HCT116 (cell line): ENCODE measurements around the gene EP400. TPM values are rescaled to one million over a fixed set of nuclear protein-coding genes. Genes with fewer than 3 reads are reported as not detected.

ENCODE experiments used
- ATAC-seq: fragments of 200-7000 bp; cut with Tn5 transposase; 2 replicates; pipeline ENCODE4 v1.9.1; 2020; ENCODE audit warnings: mild to moderate bottlenecking, moderate library complexity
- BruUV-seq: library from RNA; stranded (reverse); fragments of 400-500 nt; replicated peaks from 2 replicates; lab custom pipeline; 2021; lab: Mats Ljungman, UMichigan
- CTCF ChIA-PET: fragments of 300-600 bp; sonication (Branson Sonifier 250); formaldehyde crosslinking; loops from one replicate; lab custom pipeline; 2021; ENCODE audit warnings: antibody characterized with exemption; lab: Charles Lee
- POLR2A ChIA-PET: fragments of 300-600, 350-600 bp; sonication (Branson Sonifier 250); formaldehyde crosslinking; loops from one replicate; lab custom pipeline; 2021; ENCODE audit warnings: antibody characterized with exemption; lab: Charles Lee
- RAD21 ChIA-PET, 2 experiments: fragments of 300-600 bp; sonication (Branson Sonifier 250); formaldehyde crosslinking; loops; one replicate each; lab custom pipeline; 2023; ENCODE audit warnings: low total read pairs in 2 of 2; ENCODE audit not compliant: uncharacterized antibody in 2 of 2, unreplicated experiment in 2 of 2, low non-redundant PET in 1 of 2; lab: Charles Lee
- DNase-seq: peaks from one replicate; pipeline ENCODE4 v3.0.0-alpha.2; 2010; ENCODE audit warnings: low read depth, low spot score
- H2AFZ ChIP-seq: fragments of 200-600 bp; shearing (Covaris generic), sonication (generic); 2 replicates; pipeline ENCODE4 v1.6.1; 2017; ENCODE audit warnings: low read depth, mixed run types, mixed read lengths, antibody characterized with exemption, low read length; ENCODE audit not compliant: poor library complexity, severe bottlenecking
- H3K27ac ChIP-seq: 2 replicates; pipeline ENCODE4 v1.5.1; 2012; ENCODE audit warnings: low read depth, low read length
- H3K27me3 ChIP-seq: fragments of 200-600 bp; sonication (generic); 2 replicates; pipeline ENCODE4 v1.6.1; 2016; ENCODE audit warnings: mixed run types, low read length, mixed read lengths; ENCODE audit not compliant: insufficient read depth
- H3K36me3 ChIP-seq, 2 experiments: fragments of 200-500 bp in 1 of 2; fragments of 200-600 bp in 1 of 2; sonication (Bioruptor generic) in 1 of 2; sonication (generic) in 1 of 2; 2 replicates each; pipeline versions ENCODE4 v1.5.1 to v1.6.1; 2014 to 2016; ENCODE audit warnings: low read length in 2 of 2, inconsistent platforms in 1 of 2, mixed read lengths in 1 of 2, mixed run types in 1 of 2; ENCODE audit not compliant: insufficient read depth in 2 of 2, control insufficient read depth in 1 of 2
- H3K4me1 ChIP-seq, 2 experiments: fragments of 200-600 bp in 1 of 2; sonication (generic) in 1 of 2; 2 replicates each; pipeline versions ENCODE4 v1.5.1 to v1.6.1; 2012 to 2017; ENCODE audit warnings: low read length in 2 of 2, inconsistent platforms in 1 of 2, mild to moderate bottlenecking in 1 of 2, mixed read lengths in 1 of 2, mixed run types in 1 of 2, moderate library complexity in 1 of 2; ENCODE audit not compliant: insufficient read depth in 2 of 2, control insufficient read depth in 1 of 2
- H3K4me2 ChIP-seq: fragments of 200-600 bp; sonication (generic); 2 replicates; pipeline ENCODE4 v1.6.1; 2017; ENCODE audit warnings: mixed run types, low read length, mixed read lengths
- H3K4me3 ChIP-seq, 2 experiments: fragments of 200-600 bp in 1 of 2; sonication (generic) in 1 of 2; replicated peaks in 1 of 2; 2 replicates each; pipeline ENCODE4 v1.5.1; 2011 to 2016; ENCODE audit warnings: low read length in 2 of 2, control low read depth in 1 of 2, low read depth in 1 of 2, mild to moderate bottlenecking in 1 of 2, mixed read lengths in 1 of 2, mixed run types in 1 of 2
- H3K79me2 ChIP-seq: fragments of 200-600 bp; sonication (generic); 2 replicates; pipeline ENCODE4 v1.6.1; 2017; ENCODE audit warnings: mild to moderate bottlenecking, mixed run types, low read length, moderate library complexity, mixed read lengths; ENCODE audit not compliant: insufficient read depth
- H3K9ac ChIP-seq: fragments of 200-600 bp; sonication (generic); 2 replicates; pipeline ENCODE4 v1.6.1; 2016; ENCODE audit warnings: low read length, mixed read lengths
- H3K9me2 ChIP-seq: fragments of 200-600 bp; sonication (generic), shearing (Covaris generic); 2 replicates; pipeline ENCODE4 v1.6.1; 2017; ENCODE audit warnings: mixed run types, mild to moderate bottlenecking, moderate library complexity; ENCODE audit not compliant: insufficient read depth
- H3K9me3 ChIP-seq, 2 experiments: fragments of 200-500 bp in 1 of 2; fragments of 200-600 bp in 1 of 2; sonication (Bioruptor generic) in 1 of 2; sonication (generic) in 1 of 2; 2 replicates each; pipeline ENCODE4 v1.6.1; 2014 to 2017; ENCODE audit warnings: low read length in 2 of 2, mixed read lengths in 2 of 2, inconsistent platforms in 1 of 2, low read depth in 1 of 2, mild to moderate bottlenecking in 1 of 2, mixed run types in 1 of 2, moderate library complexity in 1 of 2; ENCODE audit not compliant: control insufficient read depth in 1 of 2, insufficient read depth in 1 of 2
- H4K20me1 ChIP-seq: fragments of 200-600 bp; sonication (generic), shearing (Covaris generic); 2 replicates; pipeline ENCODE4 v1.6.1; 2017; ENCODE audit warnings: mixed run types, mild to moderate bottlenecking, moderate library complexity; ENCODE audit not compliant: insufficient read depth
- EGR1 ChIP-seq: IDR thresholded peaks from 2 replicates; pipeline ENCODE4 v1.6.1; 2012; ENCODE audit warnings: low read depth
- EZH2 ChIP-seq: fragments of 200-600 bp; sonication (generic); IDR thresholded peaks from 2 replicates; pipeline ENCODE4 v1.6.1; 2017; ENCODE audit warnings: antibody characterized with exemption, mixed run types
- POLR2A ChIP-seq: IDR thresholded peaks from 2 replicates; pipeline ENCODE4 v1.7.0; 2011; ENCODE audit warnings: borderline replicate concordance; ENCODE audit not compliant: insufficient read depth, insufficient read length; ENCODE audit errors: extremely low read depth
- POLR2AphosphoS5 ChIP-seq: IDR thresholded peaks from 2 replicates; pipeline ENCODE4 v1.6.1; 2011; ENCODE audit warnings: mild to moderate bottlenecking, low read depth, low read length, moderate library complexity
- SP1 ChIP-seq: IDR thresholded peaks from 2 replicates; pipeline ENCODE4 v1.6.1; 2012; ENCODE audit warnings: low read depth
- TCF7L2 ChIP-seq: IDR thresholded peaks from 2 replicates; pipeline ENCODE4 v1.7.0; 2011; ENCODE audit warnings: borderline replicate concordance, inconsistent platforms; ENCODE audit not compliant: insufficient read depth, insufficient read length; ENCODE audit errors: extremely low read depth
- ZFX ChIP-seq: fragments of 450-650 bp; IDR thresholded peaks from 2 replicates; pipeline ENCODE4 v1.6.1; 2017
- ZNF274 ChIP-seq: fragments of 200-500 bp; sonication (Bioruptor generic); IDR thresholded peaks from 2 replicates; pipeline ENCODE4 v1.6.1; 2014; ENCODE audit warnings: mild to moderate bottlenecking, low read depth, low read length, inconsistent platforms
- intact Hi-C: fragments of 100-400 bp; cut with micrococcal nuclease; formaldehyde crosslinking; loops from 2 replicates; pipeline ENCODE4 v1.10.0; 2022
- total RNA-seq: library from RNA; stranded (reverse); gene quantifications from one replicate; pipeline ENCODE4 v1.2.1, GENCODE V29; 2021; ENCODE audit not compliant: unreplicated experiment
- TF ChIP-seq, protein P1 (sequence below), 3 experiments: fragments of 200-600 bp in 1 of 3; sonication (generic) in 1 of 3; IDR thresholded peaks in 2 of 3; conservative IDR thresholded peaks in 1 of 3; 2 replicates each; pipeline ENCODE4 v1.5.1; 2012 to 2017; ENCODE audit warnings: low read depth in 2 of 3, low read length in 2 of 3, antibody characterized with exemption in 1 of 3, borderline replicate concordance in 1 of 3, control low read depth in 1 of 3, mild to moderate bottlenecking in 1 of 3, mixed read lengths in 1 of 3, mixed run types in 1 of 3, moderate library complexity in 1 of 3; ENCODE audit not compliant: insufficient read depth in 1 of 3

EP400 gene
- total RNA-seq, 1 experiment from 2014 or later = 54.5 TPM

- Histone ChIP-seq H3K9ac (no peak overlapping the region), H2AFZ (no peak overlapping the region), H3K9me2 (no peaks in the 10 kb centered on the region), H3K27me3 (no peaks in the 10 kb centered on the region), H3K9me3 (no peaks in the 10 kb centered on the region), H3K79me2 (no peaks in the 10 kb centered on the region)
- ATAC-seq (no peak), DNase-seq (no peak)
- no TSS peak for BruUV-seq
- RAD21 ChIA-PET = no interaction called here
- TF ChIP-seq, protein P1, sequence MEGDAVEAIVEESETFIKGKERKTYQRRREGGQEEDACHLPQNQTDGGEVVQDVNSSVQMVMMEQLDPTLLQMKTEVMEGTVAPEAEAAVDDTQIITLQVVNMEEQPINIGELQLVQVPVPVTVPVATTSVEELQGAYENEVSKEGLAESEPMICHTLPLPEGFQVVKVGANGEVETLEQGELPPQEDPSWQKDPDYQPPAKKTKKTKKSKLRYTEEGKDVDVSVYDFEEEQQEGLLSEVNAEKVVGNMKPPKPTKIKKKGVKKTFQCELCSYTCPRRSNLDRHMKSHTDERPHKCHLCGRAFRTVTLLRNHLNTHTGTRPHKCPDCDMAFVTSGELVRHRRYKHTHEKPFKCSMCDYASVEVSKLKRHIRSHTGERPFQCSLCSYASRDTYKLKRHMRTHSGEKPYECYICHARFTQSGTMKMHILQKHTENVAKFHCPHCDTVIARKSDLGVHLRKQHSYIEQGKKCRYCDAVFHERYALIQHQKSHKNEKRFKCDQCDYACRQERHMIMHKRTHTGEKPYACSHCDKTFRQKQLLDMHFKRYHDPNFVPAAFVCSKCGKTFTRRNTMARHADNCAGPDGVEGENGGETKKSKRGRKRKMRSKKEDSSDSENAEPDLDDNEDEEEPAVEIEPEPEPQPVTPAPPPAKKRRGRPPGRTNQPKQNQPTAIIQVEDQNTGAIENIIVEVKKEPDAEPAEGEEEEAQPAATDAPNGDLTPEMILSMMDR (IDR thresholded peaks at IDR 0.05 in 2 of 3, conservative IDR thresholded peaks at IDR 0.05 in 1 of 3; ENCODE audit: borderline replicate concordance in 1 of 3, insufficient read depth in 1 of 3, low read depth in 2 of 3, low read length in 2 of 3) = no peak
- TF ChIP-seq SP1 = no peak
- TF ChIP-seq EGR1 = no peak
- TF ChIP-seq ZNF274 = no peak
- TF ChIP-seq, all 23 proteins: peak for 0
- Histone ChIP-seq H3K27ac (no peak overlapping the region), H4K20me1 (no peaks in the 10 kb centered on the region), H3K36me3 (peaks cover 0 to 5% of the 10 kb centered on the region in 2 experiments; a peak in 2 of 4 replicates), H3K4me1 (peaks cover 12 to 14% of the 10 kb centered on the region in 2 experiments), H3K4me3 (no peak overlapping the region), H3K4me2 (no peak overlapping the region)
- ChIA-PET CTCF (no interaction called here), POLR2A (no interaction called here)
- intact Hi-C loops = no loop called here
Observed at GRCh38 chr12:131909752-131910219, 40.0 kb upstream of the EP400 start.

GRCh38 chr12:131910302-131911027 is 39.3 kb upstream of the EP400 start:
- ChIA-PET CTCF (no interaction called here), POLR2A (no interaction called here), RAD21 (no interaction called here)
- no peaks in the 10 kb centered on the region for H3K9me2 ChIP-seq
- BruUV-seq = no TSS peak
- DNase-seq (no peak), ATAC-seq (no peak)
- no peak overlapping the region for H3K9ac ChIP-seq
- no peak overlapping the region for H3K27ac ChIP-seq
- no peaks in the 10 kb centered on the region for H3K9me3 ChIP-seq
- no peak overlapping the region for H3K4me2 ChIP-seq
- no peaks in the 10 kb centered on the region for H3K27me3 ChIP-seq
- H3K4me3 ChIP-seq = no peak overlapping the region
- intact Hi-C loops = no loop called here
- no peak overlapping the region for H2AFZ ChIP-seq
- H3K36me3 ChIP-seq = peaks cover 0 to 10% of the 10 kb centered on the region in 2 experiments; a peak in 2 of 4 replicates
- no peak for TF ChIP-seq SP1
- TF ChIP-seq TCF7L2 = no peak
- TF ChIP-seq ZFX = no peak
- no peak for TF ChIP-seq ZNF274
- TF ChIP-seq EZH2 = no peak
- TF ChIP-seq POLR2A = no peak
- no peak for TF ChIP-seq EGR1
- TF ChIP-seq POLR2AphosphoS5 = no peak
- no peaks in the 10 kb centered on the region for H4K20me1 ChIP-seq
- H3K4me1 ChIP-seq = peaks cover 12 to 14% of the 10 kb centered on the region in 2 experiments
- no peaks in the 10 kb centered on the region for H3K79me2 ChIP-seq
